ENCODE results near the gene TSSK1B.

GRCh38 chr5:113405530-113405929, 29.3 kb downstream of the TSSK1B start:
- TF ChIP-seq CTCF (IDR thresholded peaks at IDR 0.05) (no peak), POLR2A (IDR thresholded peaks at IDR 0.05) (no peak), POLR2AphosphoS5 (IDR thresholded peaks at IDR 0.05) (no peak)

Measured in transverse colon (tissue), 4 donors.